Right hindlimb (tissue), 1 donor: ENCODE results near the gene ZNF740.
"Not testable (repeated sequence)": the region's sequence is repeated elsewhere in the genome, so short reads cannot be mapped to it uniquely, and the experiment has no call there.

Source experiments
- DNase-seq: peaks from one replicate; pipeline ENCODE4 v3.0.0-alpha.2; 2018

The ZNF740 gene

DNA sequence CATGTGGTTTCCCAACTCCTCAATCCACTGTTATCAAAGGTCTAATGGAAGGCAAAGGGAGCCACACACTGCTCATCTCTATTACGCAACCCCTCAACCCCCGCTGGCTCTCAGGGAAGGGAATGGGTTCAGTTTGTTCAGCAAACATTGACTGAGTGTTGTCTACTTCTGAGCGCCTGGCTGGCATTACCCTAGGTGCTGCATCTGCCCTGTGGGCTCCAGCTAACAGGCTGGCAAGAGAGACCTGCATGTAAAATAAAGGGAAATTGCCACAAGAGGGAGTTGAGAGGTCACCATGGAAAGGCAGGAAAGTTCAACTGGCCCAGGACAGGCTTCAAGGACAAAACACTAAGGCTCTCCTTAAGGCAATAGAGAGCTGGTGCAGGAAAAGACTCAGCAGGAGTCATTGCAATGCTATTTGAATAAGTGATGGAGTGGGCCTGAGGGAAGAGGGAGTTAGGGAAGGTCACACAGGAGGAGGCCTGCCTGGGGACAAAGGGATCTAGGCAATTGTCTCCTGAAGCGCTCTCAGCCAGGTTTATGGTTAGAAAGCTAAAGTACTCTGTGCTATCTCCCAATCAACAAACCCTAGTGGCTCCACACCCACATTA, 5.5 kb upstream of the ZNF740 start:
- DNase-seq: no peak

DNA sequence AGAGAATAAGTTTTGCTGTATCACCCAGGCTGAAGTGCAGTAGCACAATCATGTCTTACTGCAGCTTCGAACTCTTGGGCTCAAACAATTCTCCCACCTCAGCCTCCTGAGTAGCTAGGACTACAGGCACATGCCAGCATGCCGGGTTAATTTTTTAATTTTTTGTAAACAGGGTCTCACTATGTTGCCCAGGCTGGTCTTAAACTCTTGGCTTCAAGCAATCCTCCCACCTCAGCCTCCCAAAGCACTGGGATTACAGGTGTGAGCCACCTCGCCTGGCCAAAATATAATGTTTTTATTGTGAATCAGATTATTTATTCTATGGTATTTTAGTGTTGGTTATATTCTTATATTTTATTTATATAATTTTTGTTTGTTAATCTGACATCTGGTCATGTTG, 3.8 kb upstream of the ZNF740 start:
- no peak for DNase-seq

DNA sequence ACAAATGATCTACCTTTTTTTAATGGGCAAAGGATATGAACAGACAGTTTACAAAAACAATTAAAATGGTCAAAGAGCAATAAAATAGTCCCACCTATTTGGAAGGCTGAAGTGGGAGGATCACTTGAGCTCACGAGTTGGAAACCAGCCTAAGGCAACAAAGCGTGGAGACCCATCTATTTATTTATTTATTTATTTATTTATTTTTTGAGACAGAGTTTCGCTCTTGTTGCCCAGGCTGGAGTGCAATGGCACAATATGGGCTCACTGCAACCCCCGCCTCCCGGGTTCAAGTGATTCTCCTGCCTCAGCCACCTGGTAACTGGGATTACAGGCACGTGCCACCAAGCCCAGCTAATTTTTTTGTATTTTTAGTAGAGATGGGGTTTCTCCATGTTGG, 3.1 kb upstream of the ZNF740 start:
- DNase-seq: not testable (repeated sequence)

DNA sequence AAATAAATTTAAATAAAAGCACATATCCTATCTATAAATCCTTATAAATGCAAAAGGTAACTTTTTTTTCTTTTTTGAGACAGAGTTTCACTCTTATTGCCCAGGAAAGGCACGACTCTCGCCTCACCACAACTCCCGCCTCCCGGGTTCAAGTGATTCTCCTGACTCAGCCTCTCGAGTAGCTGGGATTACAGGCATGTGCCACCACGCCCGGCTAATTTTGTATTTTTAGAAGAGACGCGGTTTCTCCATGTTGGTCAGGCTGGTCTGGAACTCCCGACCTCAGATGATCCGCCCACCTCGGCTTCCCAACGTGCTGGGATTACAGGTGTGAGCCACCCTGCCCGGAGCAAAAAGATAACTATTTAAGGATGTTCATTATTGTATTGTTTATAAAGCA, 1.7 kb upstream of the ZNF740 start:
- DNase-seq: not testable (repeated sequence)

DNA sequence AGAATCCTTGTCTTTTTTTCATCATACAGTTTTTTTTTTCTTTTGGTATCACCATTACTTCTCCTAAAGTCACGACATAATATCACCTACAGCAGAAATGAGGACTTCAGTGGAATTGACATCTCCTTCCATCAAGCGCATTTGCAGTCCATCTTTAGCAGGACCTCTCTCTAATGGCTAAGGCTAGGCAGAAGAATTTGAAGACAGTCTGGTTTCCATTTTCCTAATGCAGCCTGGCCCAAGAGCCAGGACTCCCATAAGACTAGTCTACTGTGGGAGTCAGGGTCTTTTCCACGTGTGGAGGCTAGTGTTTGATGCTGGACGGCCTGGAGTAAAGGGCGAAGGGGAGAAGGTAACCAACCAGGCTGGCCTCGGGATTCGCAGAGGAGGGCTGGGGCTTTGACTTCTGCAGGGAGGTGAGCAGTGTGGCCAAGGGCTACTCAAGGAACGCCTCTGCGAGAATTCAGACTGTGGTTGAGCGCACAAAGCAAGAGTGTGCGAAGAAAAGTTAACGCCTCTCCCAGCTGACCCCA, 769 bp upstream of the ZNF740 start:
- no peak for DNase-seq

DNA sequence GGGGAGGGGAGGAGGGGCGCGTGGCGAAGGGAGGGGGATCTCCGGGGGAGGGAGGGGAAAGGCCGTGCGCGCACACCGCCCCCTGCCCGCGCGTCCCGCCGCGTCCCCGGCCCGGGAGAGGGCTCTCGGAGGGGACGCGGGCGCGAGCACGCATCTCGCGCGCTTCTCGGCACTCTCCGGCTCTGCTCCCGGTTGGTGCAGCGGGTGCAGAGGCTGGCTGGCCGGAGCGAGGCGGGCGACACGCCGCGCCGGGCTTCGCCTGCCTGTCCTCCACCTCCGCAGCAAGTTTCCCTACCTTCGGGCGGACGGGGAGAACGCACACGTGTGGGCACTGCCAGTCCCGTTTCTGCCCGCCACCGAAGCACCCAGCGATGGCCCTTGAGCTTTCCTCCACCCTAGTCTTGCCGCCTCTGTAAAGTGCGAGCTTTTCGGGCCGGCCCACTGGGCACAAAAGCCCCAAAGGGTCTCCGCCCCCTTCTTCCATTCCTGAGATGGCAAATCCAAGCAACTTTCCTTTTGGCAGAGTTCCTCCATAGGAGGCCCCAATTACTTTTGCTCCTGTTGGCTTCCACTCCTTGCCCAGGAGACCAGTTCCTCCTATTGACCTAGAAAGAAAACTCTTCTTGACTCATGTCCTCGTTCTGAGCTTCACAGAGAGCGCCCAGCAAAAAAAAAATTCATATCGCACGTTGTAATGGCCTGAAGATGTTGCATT, 566 bp downstream of the ZNF740 start:
- peak; percentile 90 for DNase-seq

DNA sequence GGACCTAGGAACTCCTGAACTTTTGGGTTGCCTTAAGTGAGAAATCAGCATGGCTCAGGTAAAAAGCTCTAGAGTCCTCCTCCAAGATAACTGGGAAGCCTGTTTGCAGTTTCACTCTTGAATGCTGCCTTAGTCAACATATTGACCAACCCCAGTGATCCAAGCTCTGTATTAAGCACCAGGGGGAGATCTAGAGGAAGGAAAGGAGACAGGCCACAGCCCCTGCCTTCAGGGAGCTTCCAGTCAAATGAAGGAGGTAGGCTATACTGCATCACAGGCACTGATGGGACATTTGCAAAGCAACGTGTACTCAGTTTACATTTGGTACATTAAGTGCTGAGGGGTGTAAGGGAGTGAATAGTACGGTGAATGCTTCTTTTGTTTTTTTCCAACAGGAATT, 1.4 kb downstream of the ZNF740 start:
- DNase-seq: no peak

DNA sequence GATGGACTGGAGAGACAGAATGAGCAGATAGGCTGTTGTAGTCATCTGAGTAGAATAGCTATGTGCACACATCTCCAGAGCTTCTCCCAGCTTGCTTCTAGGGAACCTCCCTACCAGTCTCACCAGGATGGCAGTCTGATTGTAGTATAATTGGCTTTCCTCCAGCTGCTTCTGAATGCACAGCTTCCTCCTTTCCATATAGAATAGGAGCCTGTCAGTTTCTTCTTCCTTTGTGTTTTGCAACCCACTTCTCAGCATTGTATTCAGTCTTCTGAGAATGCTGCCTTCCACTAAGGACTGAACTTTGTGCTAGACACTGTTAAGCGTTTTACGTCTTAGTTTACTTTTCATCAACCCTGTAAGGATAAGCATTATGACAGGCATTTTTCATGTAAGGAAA, 2.4 kb downstream of the ZNF740 start:
- DNase-seq: no peak

DNA sequence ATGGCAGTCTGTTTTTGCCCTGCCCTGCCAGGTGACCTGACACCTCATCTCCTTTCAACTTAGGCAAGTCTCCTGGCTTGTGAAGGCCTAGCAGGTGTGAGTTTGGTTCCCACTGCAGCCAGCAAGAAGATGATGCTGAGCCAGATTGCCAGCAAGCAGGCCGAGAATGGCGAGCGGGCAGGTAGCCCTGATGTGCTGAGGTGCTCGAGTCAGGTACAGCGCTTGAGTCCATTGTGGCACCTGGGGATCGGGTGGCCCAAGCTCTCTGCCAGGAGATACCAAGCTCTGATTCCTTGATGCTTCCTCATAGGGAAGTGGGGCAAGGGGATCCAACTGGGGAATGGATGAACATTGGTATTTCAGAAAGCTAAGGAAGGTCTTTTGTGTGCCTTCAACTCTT, 4.3 kb downstream of the ZNF740 start:
- DNase-seq: no peak

DNA sequence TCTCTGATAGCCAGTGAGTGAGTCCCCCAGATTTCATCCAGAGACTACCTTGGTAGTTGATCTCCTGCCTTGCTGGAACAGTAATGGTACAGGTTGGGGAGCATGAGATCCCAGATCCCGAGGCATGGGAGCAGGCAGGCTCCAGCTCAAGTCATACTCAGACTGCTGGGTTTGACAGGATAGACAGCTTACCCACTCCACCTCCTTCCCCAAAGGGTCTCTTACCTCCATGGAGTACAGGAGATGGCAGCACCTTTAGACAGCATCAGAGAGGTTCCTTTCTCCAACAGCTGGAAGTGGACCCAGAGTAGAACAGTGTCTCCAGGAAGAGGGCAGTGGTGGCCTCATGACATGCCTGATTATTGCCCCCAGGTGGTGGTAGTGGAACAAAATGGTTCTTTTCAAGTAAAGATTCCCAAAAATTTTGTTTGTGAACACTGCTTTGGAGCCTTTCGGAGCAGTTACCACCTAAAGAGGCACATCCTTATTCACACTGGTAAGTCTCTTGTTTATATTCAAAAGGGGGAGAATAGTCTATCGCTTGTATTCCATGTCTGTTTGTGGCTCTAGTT, 5.1 kb downstream of the ZNF740 start:
- DNase-seq: no peak

DNA sequence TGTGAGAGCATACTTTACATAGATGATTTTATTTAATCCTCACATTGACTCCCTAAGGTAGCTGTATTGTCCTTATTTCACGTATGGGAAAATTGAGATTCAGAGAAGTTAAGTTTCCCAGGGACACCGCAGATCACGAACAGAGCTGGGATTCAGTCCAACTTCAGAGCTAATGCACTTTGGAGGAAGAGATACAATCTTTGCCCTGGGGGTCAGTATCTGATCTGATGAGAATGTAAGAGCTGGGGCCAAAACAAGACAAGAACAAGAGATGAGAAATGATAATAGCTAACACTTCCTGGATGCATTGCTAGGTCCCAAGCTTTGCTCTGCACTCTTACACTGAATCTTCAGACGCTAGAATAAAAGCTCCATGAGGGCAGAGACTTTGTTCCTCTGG, 6.2 kb downstream of the ZNF740 start:
- no peak for DNase-seq

DNA sequence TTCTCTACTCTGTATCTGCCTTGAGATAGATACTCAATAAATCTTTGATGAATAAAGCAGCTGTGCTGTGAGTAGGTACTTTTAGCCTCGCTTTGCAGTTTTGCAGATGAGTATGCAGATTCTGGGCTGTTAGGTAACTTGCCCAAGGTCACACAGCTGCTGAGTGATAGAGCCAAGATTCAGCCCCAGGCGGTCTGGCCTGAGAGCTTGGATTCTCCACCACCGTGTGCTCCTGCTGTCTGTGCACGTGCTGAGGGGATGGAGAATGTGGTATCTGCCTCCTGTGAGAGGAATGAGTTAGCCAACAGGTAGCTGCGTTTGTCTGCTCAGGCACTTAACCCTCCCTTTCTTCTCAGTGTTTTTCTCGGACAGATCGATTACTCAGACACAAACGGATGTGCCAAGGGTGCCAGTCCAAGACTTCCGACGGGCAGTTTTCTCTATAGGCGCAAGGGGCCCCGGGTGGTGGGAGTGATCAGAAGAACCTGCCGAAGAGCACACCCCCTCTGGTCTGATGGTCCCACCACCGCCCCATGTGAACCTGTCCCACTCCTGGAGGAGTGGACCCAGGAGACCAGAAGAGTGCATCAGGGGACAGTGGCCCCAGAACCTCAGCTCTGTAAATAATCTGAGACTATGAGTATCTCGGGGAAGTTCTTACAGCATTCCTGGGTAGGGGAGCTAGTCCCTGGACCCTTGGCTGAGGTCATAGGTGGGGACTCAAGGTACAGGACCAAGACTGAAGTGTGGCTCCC, 6.8 kb downstream of the ZNF740 start:
- DNase-seq: no peak

DNA sequence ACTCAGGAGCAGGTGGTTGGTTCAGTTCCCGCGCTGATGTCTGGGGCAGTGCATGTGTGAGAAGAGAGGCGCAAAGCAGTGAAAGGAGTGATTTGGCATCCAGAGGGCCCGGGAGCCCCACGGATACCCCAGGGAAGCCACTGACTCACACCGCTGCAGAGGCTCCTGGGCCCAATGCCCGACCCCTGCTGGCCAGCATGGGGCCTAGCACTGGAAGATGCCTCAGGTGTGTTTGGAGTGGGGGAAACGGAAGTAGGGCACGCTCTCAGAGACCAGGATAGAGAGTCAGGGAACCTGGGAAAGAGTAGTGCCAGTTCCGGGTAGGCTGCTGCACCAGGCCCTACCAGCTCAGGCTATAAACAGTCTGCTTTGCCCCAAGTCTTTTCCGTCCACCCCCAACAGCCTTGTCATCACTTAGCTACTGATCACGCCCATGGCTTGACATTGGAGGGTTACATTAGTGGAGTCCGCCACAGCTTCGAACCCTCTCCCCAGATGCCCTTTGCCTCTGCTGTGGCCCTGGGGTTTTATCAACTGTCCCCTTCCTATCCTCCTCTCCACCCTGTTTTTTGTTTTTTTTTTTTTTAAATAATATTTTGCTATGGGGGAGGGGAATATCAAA, 9.7 kb downstream of the ZNF740 start:
- DNase-seq: no peak

DNA sequence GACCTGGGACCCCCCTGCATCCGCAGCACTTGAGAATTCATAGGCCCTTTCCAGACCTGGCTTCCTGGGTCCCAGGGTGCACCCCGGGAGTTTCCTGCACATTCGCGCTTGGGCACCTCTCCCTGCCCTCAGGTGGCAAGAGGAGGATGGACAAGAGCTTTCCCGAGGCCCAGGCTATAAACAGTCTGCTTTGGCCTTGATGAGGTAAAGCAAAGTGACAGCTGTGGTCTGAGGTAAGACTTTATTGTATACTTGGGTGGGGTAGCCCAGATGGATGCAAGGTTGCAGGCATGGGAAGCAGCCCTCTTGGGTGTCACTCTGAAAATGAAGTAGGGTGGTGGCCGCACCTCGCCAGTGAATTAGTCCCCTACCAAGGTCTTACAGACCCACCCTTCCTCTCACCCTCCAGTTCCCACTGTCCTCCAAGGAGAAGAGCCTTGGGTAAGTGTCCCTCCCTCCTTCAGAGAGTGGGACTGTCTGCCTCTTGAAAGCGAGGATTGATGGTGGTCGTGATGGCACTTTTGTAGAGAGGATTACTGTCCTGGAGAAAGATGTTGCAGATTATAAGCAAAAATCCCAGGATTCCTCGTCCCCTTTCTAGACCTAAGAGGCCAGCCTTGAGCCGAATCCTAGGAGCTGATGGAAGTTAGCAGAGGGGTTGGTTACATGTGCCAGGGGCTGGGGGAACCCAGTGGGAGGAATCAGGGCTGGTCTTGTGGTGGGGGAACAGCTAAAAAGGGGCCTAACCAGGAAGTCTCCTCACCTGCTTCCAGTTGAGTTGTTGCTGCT, 10.8 kb downstream of the ZNF740 start:
- DNase-seq: no peak

DNA sequence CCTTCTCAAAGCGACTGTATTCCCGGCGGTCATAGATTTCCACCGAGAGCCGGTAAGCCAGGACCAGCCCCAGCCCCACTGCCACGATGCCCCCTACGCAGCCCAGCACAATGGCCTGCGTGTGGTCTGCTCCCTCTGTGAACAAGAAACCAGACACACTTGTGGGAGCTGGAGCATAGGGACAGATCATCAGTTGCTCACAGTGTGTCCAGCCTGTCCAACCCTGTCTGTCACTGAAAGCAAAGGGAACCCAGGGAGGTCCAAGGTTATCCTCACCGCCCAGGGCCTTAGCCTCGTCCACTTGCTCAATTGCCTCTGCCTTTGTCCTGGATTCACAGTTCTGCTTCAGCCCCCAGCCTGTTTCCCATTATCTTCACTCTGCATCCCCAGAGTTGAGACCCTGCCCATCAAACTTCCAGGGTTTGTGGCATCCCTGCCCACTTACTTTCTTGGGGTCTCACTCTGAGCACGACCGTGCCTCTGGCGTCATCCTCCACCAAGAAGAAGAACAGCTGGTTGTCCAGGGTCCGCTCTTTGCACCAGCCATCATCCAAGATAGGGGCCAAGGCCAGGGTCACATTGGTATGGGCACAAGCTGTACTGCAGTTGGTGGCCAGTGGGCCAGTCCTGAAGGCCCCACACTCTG, 11.5 kb downstream of the ZNF740 start:
- DNase-seq: no peak

DNA sequence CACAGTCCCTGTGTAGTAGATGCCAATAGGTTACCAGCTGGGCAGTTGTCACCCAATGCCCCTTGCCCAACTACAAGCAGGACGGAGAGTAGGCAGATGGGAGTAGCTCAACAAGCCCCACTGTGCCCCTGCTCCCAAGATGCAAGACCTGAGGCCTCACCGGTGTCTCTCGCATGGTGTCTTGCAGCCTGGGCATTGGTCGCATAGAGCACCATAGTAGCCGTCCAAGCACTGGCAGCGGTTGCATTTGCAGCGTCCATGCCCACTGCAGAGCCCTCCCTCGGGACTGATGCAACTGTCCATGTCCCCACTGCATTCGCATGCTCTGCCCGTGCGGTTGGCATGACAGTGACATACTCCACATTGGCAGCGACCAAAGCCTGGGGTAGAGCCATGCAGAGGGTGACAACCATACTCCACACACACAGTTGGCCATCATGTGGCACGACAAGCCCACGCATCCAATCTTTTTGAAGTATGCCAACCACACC, 12.1 kb downstream of the ZNF740 start:
- no peak for DNase-seq

DNA sequence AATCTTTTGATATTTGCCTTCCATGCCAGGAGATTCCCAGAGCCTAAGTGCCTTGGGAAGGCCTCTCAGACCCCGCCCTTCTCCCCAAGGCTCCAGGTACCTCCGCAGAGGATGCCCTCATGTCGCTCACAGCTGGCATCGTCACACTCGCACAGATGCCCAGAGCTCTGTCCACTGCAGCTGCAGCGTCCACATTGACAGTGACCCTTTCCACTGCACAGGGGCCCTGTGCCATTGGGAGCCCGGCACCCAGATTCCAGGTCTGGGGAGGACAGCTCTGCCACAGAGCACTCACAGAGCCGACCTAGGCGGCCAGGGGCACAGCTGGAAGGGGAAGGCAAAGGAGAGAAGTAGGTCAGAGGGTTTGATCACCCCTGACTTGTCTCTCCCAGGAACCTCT, 12.5 kb downstream of the ZNF740 start:
- DNase-seq: no peak

DNA sequence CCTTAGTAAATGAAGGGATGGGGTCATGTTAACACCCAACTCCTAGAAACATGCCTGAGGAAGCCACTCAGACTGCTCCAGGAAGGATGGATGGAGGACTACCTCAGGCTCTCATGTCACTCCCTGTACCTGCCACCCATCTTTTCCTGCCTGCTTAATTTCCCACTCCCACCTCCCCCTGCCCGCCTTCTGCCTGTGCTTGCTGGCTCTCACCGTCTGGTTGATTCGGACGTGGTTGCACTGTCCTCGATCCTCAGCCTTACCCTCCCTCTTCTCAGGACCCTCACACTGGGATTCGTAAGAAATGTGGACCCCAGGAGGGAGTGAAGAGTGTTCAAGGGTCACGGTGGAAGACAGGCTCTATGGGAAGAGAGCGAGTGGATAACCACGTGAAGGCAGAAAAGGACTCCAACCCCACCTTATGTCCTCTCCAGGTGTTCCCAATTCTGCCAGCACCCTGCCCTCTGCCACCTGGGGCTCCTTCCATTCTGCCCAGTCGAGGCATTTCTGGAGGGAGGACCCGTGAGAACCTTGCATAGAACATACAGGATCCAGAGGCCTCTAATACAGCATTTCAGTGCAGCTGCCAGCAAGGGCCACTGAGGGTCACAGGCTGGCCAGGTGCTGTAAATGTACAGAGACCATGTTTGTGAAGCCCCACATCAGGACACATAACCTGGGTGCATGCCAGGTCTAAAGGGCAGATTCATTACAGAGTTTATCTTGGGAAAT, 13.6 kb downstream of the ZNF740 start:
- no peak for DNase-seq

DNA sequence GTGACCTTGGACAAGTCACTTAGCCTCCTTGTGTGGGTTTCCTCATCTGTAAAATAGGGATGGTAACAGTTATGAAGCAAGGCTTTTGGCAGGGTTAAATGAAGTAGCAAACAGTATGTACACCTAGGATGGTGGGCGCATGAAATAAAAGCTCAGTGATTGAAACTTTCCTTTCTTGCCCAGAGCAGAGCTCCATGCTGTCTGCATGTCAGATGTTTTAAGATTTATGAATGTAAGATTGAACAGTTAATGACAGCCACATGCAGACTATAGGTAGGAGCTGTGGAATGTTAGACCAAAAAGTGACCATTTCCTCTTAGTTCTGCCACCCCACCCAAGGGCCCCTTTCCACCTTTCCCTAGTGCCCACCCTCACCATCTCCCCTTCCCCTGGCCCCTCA, 14.5 kb downstream of the ZNF740 start:
- no peak for DNase-seq

DNA sequence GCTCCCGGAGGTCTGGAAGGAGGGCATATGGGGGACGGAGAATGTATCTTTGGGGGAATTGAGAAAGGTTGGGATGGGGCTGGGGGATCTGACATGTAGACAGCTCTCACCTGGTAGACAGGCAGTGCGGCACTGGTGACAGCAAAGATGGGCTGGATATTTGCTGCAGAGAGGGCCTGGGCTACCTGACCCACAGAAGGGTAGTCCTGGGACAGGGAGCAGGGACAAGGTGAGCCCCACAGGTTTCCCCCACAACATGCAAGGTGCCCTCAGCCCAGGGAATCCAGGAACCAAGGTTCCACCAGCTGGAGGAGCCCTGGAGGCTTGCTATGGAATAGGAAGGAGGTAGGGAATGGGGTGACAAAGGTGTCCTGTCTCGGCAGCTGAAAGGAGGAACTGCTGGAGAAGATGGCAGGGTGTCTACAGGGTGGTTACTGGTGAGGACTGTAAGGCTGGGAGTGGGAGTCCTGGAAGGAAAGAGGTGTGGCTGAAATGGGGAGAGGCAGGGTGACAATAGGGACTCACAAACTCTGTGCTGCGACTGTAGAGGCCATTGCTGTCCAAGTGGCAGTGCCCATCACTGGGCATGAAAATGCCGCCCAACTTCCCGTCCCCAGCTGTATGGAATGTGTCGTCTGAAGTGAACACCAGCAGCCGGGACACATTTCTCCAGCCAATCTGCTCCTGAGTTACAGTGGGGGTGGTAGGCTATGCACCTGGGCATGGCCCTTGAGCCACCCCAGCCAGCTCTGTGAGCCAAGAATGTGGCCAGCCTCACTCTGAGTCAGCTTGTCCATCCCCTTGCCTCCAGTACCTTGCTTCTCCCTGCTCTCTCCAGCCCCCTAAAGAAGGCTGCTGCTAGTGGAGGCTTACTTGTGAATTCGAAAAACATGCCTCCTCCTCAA, 15.2 kb downstream of the ZNF740 start:
- no peak for DNase-seq
